WTC11 (cell line): ENCODE measurements around the gene RBPMS2. TPM values are rescaled to one million over a fixed set of nuclear protein-coding genes. Genes with fewer than 3 reads are reported as not detected.

Experiments used
- ATAC-seq: fragments of 200-7000 bp; cut with Tn5 transposase; 2 replicates; pipeline ENCODE4 v1.10.0; 2021; ENCODE audit warnings: mild to moderate bottlenecking, moderate library complexity
- CTCF ChIA-PET: fragments of 300-600 bp; sonication (Branson Sonifier 250); formaldehyde crosslinking; loops from one replicate; lab custom pipeline; 2021; ENCODE audit warnings: antibody characterized with exemption; lab: Charles Lee
- POLR2A ChIA-PET: fragments of 350-600 bp; sonication (Branson Sonifier 250); formaldehyde crosslinking; loops from one replicate; lab custom pipeline; 2021; ENCODE audit warnings: antibody characterized with exemption; lab: Charles Lee
- DNase-seq: peaks from one replicate; pipeline ENCODE4 v3.0.0; 2021; ENCODE audit warnings: low spot score
- H3K27ac Mint-ChIP-seq: 2 replicates; pipeline ENCODE4 v1.8.0; 2021; ENCODE audit warnings: mixed read lengths
- H3K27me3 Mint-ChIP-seq: 2 replicates; pipeline ENCODE4 v1.8.0; 2021; ENCODE audit warnings: low read depth, mild to moderate bottlenecking, moderate library complexity, mixed read lengths
- H3K36me3 Mint-ChIP-seq: 2 replicates; pipeline ENCODE4 v1.8.0; 2021; ENCODE audit warnings: mixed read lengths
- H3K4me1 Mint-ChIP-seq: 2 replicates; pipeline ENCODE4 v1.8.0; 2022; ENCODE audit warnings: mixed read lengths
- H3K4me3 Mint-ChIP-seq: 2 replicates; pipeline ENCODE4 v1.8.0; 2021; ENCODE audit warnings: mild to moderate bottlenecking, moderate library complexity, mixed read lengths
- H3K9me3 Mint-ChIP-seq: 2 replicates; pipeline ENCODE4 v1.8.0; 2021; ENCODE audit warnings: mixed read lengths
- AFF4 ChIP-seq: sonication (generic); formaldehyde crosslinking; IDR thresholded peaks from 2 replicates; pipeline ENCODE4 v1.8.1; 2023; ENCODE audit warnings: mild to moderate bottlenecking, missing genetic modification reagents, borderline replicate concordance
- CREM ChIP-seq: sonication (generic); formaldehyde crosslinking; IDR thresholded peaks from 2 replicates; pipeline ENCODE4 v1.8.1; 2022; ENCODE audit warnings: mild to moderate bottlenecking, missing genetic modification reagents, moderate library complexity
- GRHL2 ChIP-seq: fragments of 250-450 bp; sonication (Bioruptor Pico); IDR thresholded peaks from 2 replicates; pipeline ENCODE4 v1.8.0; 2022; ENCODE audit warnings: mild to moderate bottlenecking, moderate library complexity; ENCODE audit not compliant: insufficient replicate concordance, severe bottlenecking
- JAZF1 ChIP-seq: fragments of 250-450 bp; sonication (Bioruptor Pico); IDR thresholded peaks from 2 replicates; pipeline ENCODE4 v1.9.0; 2021; ENCODE audit warnings: moderate library complexity, mild to moderate bottlenecking, inconsistent platforms
- MLX ChIP-seq: sonication (generic); formaldehyde crosslinking; IDR thresholded peaks from 2 replicates; pipeline ENCODE4 v1.8.1; 2023; ENCODE audit warnings: mild to moderate bottlenecking, missing genetic modification reagents, moderate library complexity
- MYBL2 ChIP-seq: sonication (generic); formaldehyde crosslinking; IDR thresholded peaks from 2 replicates; pipeline ENCODE4 v1.8.1; 2023; ENCODE audit warnings: mild to moderate bottlenecking, moderate library complexity, missing genetic modification reagents
- NFATC4 ChIP-seq: fragments of 250-450 bp; sonication (Bioruptor Pico); IDR thresholded peaks from 2 replicates; pipeline ENCODE4 v1.9.0; 2021; ENCODE audit warnings: mild to moderate bottlenecking
- NFE2L1 ChIP-seq: sonication (generic); formaldehyde crosslinking; IDR thresholded peaks from 2 replicates; pipeline ENCODE4 v1.8.1; 2023; ENCODE audit warnings: missing genetic modification reagents
- NR1H2 ChIP-seq: sonication (generic); formaldehyde crosslinking; IDR thresholded peaks from 2 replicates; pipeline ENCODE4 v1.9.0; 2021; ENCODE audit warnings: mild to moderate bottlenecking, moderate library complexity, missing genetic modification reagents
- PREB ChIP-seq: sonication (generic); formaldehyde crosslinking; IDR thresholded peaks from 2 replicates; pipeline ENCODE4 v1.8.1; 2022; ENCODE audit warnings: mild to moderate bottlenecking, missing genetic modification reagents, moderate library complexity, borderline replicate concordance
- SOX15 ChIP-seq: fragments of 250-450 bp; sonication (Bioruptor Pico); IDR thresholded peaks from 2 replicates; pipeline ENCODE4 v1.9.0; 2021; ENCODE audit warnings: mild to moderate bottlenecking
- TP53 ChIP-seq: sonication (generic); formaldehyde crosslinking; IDR thresholded peaks from 2 replicates; pipeline ENCODE4 v1.8.1; 2023; ENCODE audit warnings: mild to moderate bottlenecking, missing genetic modification reagents
- ZNF219 ChIP-seq: sonication (generic); formaldehyde crosslinking; IDR thresholded peaks from 2 replicates; pipeline ENCODE4 v1.8.0; 2023; ENCODE audit warnings: missing genetic modification reagents, mild to moderate bottlenecking, borderline replicate concordance
- ZNF232 ChIP-seq: sonication (generic); formaldehyde crosslinking; IDR thresholded peaks from 2 replicates; pipeline ENCODE4 v1.8.0; 2022; ENCODE audit warnings: mild to moderate bottlenecking, missing genetic modification reagents
- ZNF671 ChIP-seq: fragments of 250-450 bp; sonication (Bioruptor Pico); IDR thresholded peaks from 2 replicates; pipeline ENCODE4 v1.8.0; 2021; ENCODE audit warnings: mild to moderate bottlenecking
- total RNA-seq: library from RNA; stranded (reverse); gene quantifications from 3 replicates; pipeline ENCODE4 v1.2.3, GENCODE V29; 2021
- TF ChIP-seq, protein P1 (sequence below): sonication (generic); formaldehyde crosslinking; IDR thresholded peaks from 2 replicates; pipeline ENCODE4 v1.8.0; 2022; ENCODE audit warnings: mild to moderate bottlenecking, missing genetic modification reagents
- TF ChIP-seq, protein P2 (sequence below): fragments of 200-600 bp; IDR thresholded peaks from 2 replicates; pipeline ENCODE4 v1.8.0; 2022; ENCODE audit warnings: antibody characterized with exemption
- TF ChIP-seq, protein P3 (sequence below): sonication (generic); formaldehyde crosslinking; IDR thresholded peaks from 2 replicates; pipeline ENCODE4 v1.8.1; 2023; ENCODE audit warnings: mild to moderate bottlenecking, missing genetic modification reagents, moderate library complexity

Gene RBPMS2
- total RNA-seq, 1 experiment from 2014 or later: 195 TPM

- H3K9me3 Mint-ChIP-seq: no peaks in the 10 kb centered on the region
- peaks cover 4% of the 10 kb centered on the region; the same call in 1 of the 2 replicates for H3K36me3 Mint-ChIP-seq
- H3K4me1 Mint-ChIP-seq: peaks cover 71% of the 10 kb centered on the region
- no peak for DNase-seq
- CTCF ChIA-PET: interaction anchor here (0.5 to 6.3 kb wide), 5 partner anchors 13 to 48 kb away, joined by 4 to 50 read pairs (median 5); no protein-coding TSS in a partner anchor
- no peaks in the 10 kb centered on the region for H3K27me3 Mint-ChIP-seq
- TF ChIP-seq SOX15 (CRISPR knock-in tag): no peak
- TF ChIP-seq, protein P1, sequence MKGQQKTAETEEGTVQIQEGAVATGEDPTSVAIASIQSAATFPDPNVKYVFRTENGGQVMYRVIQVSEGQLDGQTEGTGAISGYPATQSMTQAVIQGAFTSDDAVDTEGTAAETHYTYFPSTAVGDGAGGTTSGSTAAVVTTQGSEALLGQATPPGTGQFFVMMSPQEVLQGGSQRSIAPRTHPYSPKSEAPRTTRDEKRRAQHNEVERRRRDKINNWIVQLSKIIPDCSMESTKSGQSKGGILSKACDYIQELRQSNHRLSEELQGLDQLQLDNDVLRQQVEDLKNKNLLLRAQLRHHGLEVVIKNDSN (CRISPR knock-in tag): no peak
- TF ChIP-seq, protein P2, sequence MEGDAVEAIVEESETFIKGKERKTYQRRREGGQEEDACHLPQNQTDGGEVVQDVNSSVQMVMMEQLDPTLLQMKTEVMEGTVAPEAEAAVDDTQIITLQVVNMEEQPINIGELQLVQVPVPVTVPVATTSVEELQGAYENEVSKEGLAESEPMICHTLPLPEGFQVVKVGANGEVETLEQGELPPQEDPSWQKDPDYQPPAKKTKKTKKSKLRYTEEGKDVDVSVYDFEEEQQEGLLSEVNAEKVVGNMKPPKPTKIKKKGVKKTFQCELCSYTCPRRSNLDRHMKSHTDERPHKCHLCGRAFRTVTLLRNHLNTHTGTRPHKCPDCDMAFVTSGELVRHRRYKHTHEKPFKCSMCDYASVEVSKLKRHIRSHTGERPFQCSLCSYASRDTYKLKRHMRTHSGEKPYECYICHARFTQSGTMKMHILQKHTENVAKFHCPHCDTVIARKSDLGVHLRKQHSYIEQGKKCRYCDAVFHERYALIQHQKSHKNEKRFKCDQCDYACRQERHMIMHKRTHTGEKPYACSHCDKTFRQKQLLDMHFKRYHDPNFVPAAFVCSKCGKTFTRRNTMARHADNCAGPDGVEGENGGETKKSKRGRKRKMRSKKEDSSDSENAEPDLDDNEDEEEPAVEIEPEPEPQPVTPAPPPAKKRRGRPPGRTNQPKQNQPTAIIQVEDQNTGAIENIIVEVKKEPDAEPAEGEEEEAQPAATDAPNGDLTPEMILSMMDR: no peak
- no peak for TF ChIP-seq MLX
- no peak for TF ChIP-seq ZNF232
- no peak for TF ChIP-seq ZNF219 (CRISPR knock-in tag)
- no peak for TF ChIP-seq TP53 (CRISPR knock-in tag)
- TF ChIP-seq GRHL2 (CRISPR knock-in tag): no peak
- TF ChIP-seq ZNF671 (CRISPR knock-in tag): no peak
- no peak for TF ChIP-seq CREM (CRISPR knock-in tag)
- no peak for TF ChIP-seq MYBL2 (CRISPR knock-in tag)
- TF ChIP-seq, all 79 proteins: peak for 0
- POLR2A ChIA-PET: interaction anchor here (0.6 to 1.2 kb wide), 3 partner anchors 63 to 141 kb away, joined by 3 read pairs; partner anchors contain the start of gene PIF1
- peak overlapping the region; percentile 92 for H3K27ac Mint-ChIP-seq
- H3K4me3 Mint-ChIP-seq: no peak overlapping the region
- no peak for ATAC-seq
These were observed 12.8 kb downstream of the RBPMS2 start for GRCh38 chr15:64762546-64762945.

DNA sequence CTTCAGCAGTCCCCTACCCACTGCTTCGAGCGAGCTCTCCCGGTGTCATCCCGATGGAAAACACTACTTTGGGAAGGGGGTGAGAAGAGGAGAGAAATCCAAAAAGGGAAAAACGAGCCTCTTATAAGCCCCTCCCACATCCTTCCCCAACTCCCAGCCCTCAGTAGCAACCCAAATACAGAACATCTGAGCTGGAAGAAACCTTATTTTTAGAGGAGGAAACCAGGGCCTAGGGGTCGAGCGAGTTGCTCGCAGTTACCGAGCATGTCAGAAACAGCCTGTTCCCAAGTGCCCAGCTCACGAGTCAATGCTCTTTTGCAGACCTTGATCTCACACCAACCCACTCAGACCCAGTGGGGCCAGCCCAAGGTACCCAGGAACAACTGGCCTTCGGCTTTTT lies 14.2 kb downstream of the RBPMS2 start:
- Mint-ChIP-seq H3K36me3 (peaks cover 11% of the 10 kb centered on the region; the same call in 1 of the 2 replicates), H3K4me1 (peaks cover 71% of the 10 kb centered on the region), H3K27ac (peak overlapping the region; percentile 39), H3K27me3 (no peaks in the 10 kb centered on the region), H3K4me3 (no peak overlapping the region), H3K9me3 (no peaks in the 10 kb centered on the region)
- POLR2A ChIA-PET: interaction anchor here (1.1 kb wide), 1 partner anchor 9 kb away, joined by 3 read pairs; no protein-coding TSS in a partner anchor
- ATAC-seq (peak; percentile 21), DNase-seq (no peak)
- CTCF ChIA-PET: interaction anchor here (1.2 to 6.3 kb wide), 7 partner anchors 10 to 49 kb away, joined by 3 to 50 read pairs (median 4); no protein-coding TSS in a partner anchor
- TF ChIP-seq ZNF232: no peak
- TF ChIP-seq NFE2L1: no peak
- no peak for TF ChIP-seq NFATC4 (CRISPR knock-in tag)
- no peak for TF ChIP-seq AFF4 (CRISPR knock-in tag)
- TF ChIP-seq JAZF1 (CRISPR knock-in tag): no peak

- DNase-seq (no peak), ATAC-seq (no peak)
- Mint-ChIP-seq H3K4me1 (peaks cover 74% of the 10 kb centered on the region), H3K27ac (peak overlapping the region; percentile 76; the same call in 1 of the 2 replicates), H3K27me3 (no peaks in the 10 kb centered on the region), H3K36me3 (peaks cover 13% of the 10 kb centered on the region), H3K9me3 (no peaks in the 10 kb centered on the region), H3K4me3 (no peak overlapping the region)
- ChIA-PET POLR2A (no interaction called here), CTCF (interaction anchor here (0.6 to 6.3 kb wide), 5 partner anchors 10 to 66 kb away, joined by 3 to 50 read pairs (median 3); partner anchors contain the start of gene PIF1)
- TF ChIP-seq, protein P3, sequence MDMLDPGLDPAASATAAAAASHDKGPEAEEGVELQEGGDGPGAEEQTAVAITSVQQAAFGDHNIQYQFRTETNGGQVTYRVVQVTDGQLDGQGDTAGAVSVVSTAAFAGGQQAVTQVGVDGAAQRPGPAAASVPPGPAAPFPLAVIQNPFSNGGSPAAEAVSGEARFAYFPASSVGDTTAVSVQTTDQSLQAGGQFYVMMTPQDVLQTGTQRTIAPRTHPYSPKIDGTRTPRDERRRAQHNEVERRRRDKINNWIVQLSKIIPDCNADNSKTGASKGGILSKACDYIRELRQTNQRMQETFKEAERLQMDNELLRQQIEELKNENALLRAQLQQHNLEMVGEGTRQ: no peak
- TF ChIP-seq NR1H2 (CRISPR knock-in tag) (no peak), AFF4 (CRISPR knock-in tag) (no peak), PREB (CRISPR knock-in tag) (no peak)
These were observed 15.3 kb downstream of the RBPMS2 start for GRCh38 chr15:64760056-64760455.
